ENCODE measurements around the gene PSORS1C2. TPM values are rescaled to one million over a fixed set of nuclear protein-coding genes. Genes with fewer than 3 reads are reported as not detected.

Gene PSORS1C2
- total RNA-seq, 3 donors from 2014 or later = not detected

- H3K4me1 ChIP-seq = peaks cover 0 to 4% of the 10 kb centered on the region in 2 donors
- H3K9me3 ChIP-seq = no peaks in the 10 kb centered on the region
- DNase-seq (ENCODE audit: low spot score in 2 of 2) = peak in 1 of 2 donors; percentile 73
- TF ChIP-seq POLR2A (IDR thresholded peaks at IDR 0.05) (no peak), CTCF (IDR thresholded peaks at IDR 0.05) (no peak), POLR2AphosphoS5 (IDR thresholded peaks at IDR 0.05) (peak in 1 of 3 donors; percentile 15)
- peak overlapping the region; percentile 57 to 75 for H3K27ac ChIP-seq
- H3K27me3 ChIP-seq = no peaks in the 10 kb centered on the region
- intact Hi-C loops (cut with DNase I; ENCODE audit: low total_unique reads) = no loop called here
- H3K36me3 ChIP-seq = no peaks in the 10 kb centered on the region
- H3K4me3 ChIP-seq = no peak overlapping the region
Measured at GRCh38 chr6:31094389-31094881, 44.4 kb downstream of the PSORS1C2 start.

- no peak for TF ChIP-seq CTCF (IDR thresholded peaks at IDR 0.05)
- TF ChIP-seq POLR2AphosphoS5 (IDR thresholded peaks at IDR 0.05) = no peak
- no peak for TF ChIP-seq POLR2A (IDR thresholded peaks at IDR 0.05)
- Histone ChIP-seq H3K4me3 (no peak overlapping the region), H3K36me3 (no peaks in the 10 kb centered on the region), H3K27me3 (no peaks in the 10 kb centered on the region), H3K4me1 (peaks cover 0 to 4% of the 10 kb centered on the region in 2 donors), H3K27ac (no peak overlapping the region), H3K9me3 (no peaks in the 10 kb centered on the region)
- intact Hi-C loops (cut with DNase I; ENCODE audit: low total_unique reads) = no loop called here
- DNase-seq (ENCODE audit: low spot score in 2 of 2) = no peak
Measured at GRCh38 chr6:31092769-31093505, 45.9 kb downstream of the PSORS1C2 start.

- no peaks in the 10 kb centered on the region for H3K9me3 ChIP-seq
- H3K27ac ChIP-seq = no peak overlapping the region
- DNase-seq (ENCODE audit: low spot score in 2 of 2) = no peak
- H3K27me3 ChIP-seq = no peaks in the 10 kb centered on the region
- intact Hi-C loops (cut with DNase I; ENCODE audit: low total_unique reads) = no loop called here
- H3K4me1 ChIP-seq = peaks cover 0 to 4% of the 10 kb centered on the region in 2 donors
- H3K4me3 ChIP-seq = no peak overlapping the region
- no peaks in the 10 kb centered on the region for H3K36me3 ChIP-seq
- no peak for TF ChIP-seq POLR2AphosphoS5 (IDR thresholded peaks at IDR 0.05)
- no peak for TF ChIP-seq CTCF (IDR thresholded peaks at IDR 0.05)
- TF ChIP-seq POLR2A (IDR thresholded peaks at IDR 0.05) = no peak
Measured at GRCh38 chr6:31092238-31092637, 46.6 kb downstream of the PSORS1C2 start.

GRCh38 chr6:31091680-31092079 lies 47.2 kb downstream of the PSORS1C2 start:
- TF ChIP-seq CTCF (IDR thresholded peaks at IDR 0.05) (no peak), POLR2A (IDR thresholded peaks at IDR 0.05) (no peak), POLR2AphosphoS5 (IDR thresholded peaks at IDR 0.05) (no peak)
- Histone ChIP-seq H3K4me3 (no peak overlapping the region), H3K36me3 (no peaks in the 10 kb centered on the region), H3K9me3 (no peaks in the 10 kb centered on the region), H3K27me3 (no peaks in the 10 kb centered on the region), H3K4me1 (peaks cover 0 to 4% of the 10 kb centered on the region in 2 donors), H3K27ac (no peak overlapping the region)
- intact Hi-C loops (cut with DNase I; ENCODE audit: low total_unique reads) = no loop called here
- DNase-seq (ENCODE audit: low spot score in 2 of 2) = no peak

- no peak for DNase-seq (ENCODE audit: low spot score in 2 of 2)
- Histone ChIP-seq H3K4me3 (no peak overlapping the region), H3K9me3 (no peaks in the 10 kb centered on the region), H3K4me1 (peaks cover 0 to 4% of the 10 kb centered on the region in 2 donors), H3K36me3 (no peaks in the 10 kb centered on the region), H3K27ac (no peak overlapping the region), H3K27me3 (no peaks in the 10 kb centered on the region)
- intact Hi-C loops (cut with DNase I; ENCODE audit: low total_unique reads) = no loop called here
- no peak for TF ChIP-seq POLR2AphosphoS5 (IDR thresholded peaks at IDR 0.05)
- TF ChIP-seq CTCF (IDR thresholded peaks at IDR 0.05) = no peak
- no peak for TF ChIP-seq POLR2A (IDR thresholded peaks at IDR 0.05)
Measured at GRCh38 chr6:31090973-31091364, 47.9 kb downstream of the PSORS1C2 start.

Data from breast epithelium (tissue), 4 donors.